Hepatocyte (in vitro differentiated cells): ENCODE measurements around the gene DSG1. TPM values are rescaled to one million over a fixed set of nuclear protein-coding genes. Genes with fewer than 3 reads are reported as not detected.
"Not testable (repeated sequence)": the region's sequence is repeated elsewhere in the genome, so short reads cannot be mapped to it uniquely, and the experiment has no call there.

Source experiments
- DNase-seq: peaks from one replicate; pipeline ENCODE4 v3.0.0-alpha.2; 2016; ENCODE audit warnings: low spot score
- H2AFZ ChIP-seq: fragments of 200-600 bp; sonication (generic); 2 replicates; pipeline ENCODE4 v1.6.0; 2016; ENCODE audit warnings: antibody characterized with exemption, mild to moderate bottlenecking
- H3K27ac ChIP-seq: fragments of 200-600 bp; sonication (generic); 2 replicates; pipeline ENCODE4 v1.5.1; 2016; ENCODE audit warnings: mild to moderate bottlenecking
- H3K27me3 ChIP-seq: fragments of 200-600 bp; sonication (generic); 2 replicates; pipeline ENCODE4 v1.6.1; 2016
- H3K36me3 ChIP-seq: fragments of 200-600 bp; sonication (generic); replicated peaks from 2 replicates; pipeline ENCODE4 v1.5.1; 2016; ENCODE audit warnings: low read depth; ENCODE audit not compliant: insufficient read depth
- H3K4me1 ChIP-seq: fragments of 200-600 bp; sonication (generic); 2 replicates; pipeline ENCODE4 v1.5.1; 2016; ENCODE audit warnings: mild to moderate bottlenecking, moderate library complexity; ENCODE audit not compliant: insufficient read depth
- H3K4me2 ChIP-seq: fragments of 200-600 bp; sonication (generic); 2 replicates; pipeline ENCODE4 v1.6.0; 2016
- H3K4me3 ChIP-seq: fragments of 200-600 bp; sonication (generic); 2 replicates; pipeline ENCODE4 v1.5.1; 2016; ENCODE audit warnings: mild to moderate bottlenecking
- H3K79me2 ChIP-seq: fragments of 200-600 bp; sonication (generic); 2 replicates; pipeline ENCODE4 v1.6.0; 2017; ENCODE audit warnings: mild to moderate bottlenecking
- H3K9me2 ChIP-seq: fragments of 200-600 bp; sonication (generic); replicated peaks from 2 replicates; pipeline ENCODE4 v1.6.0; 2017; ENCODE audit warnings: mild to moderate bottlenecking; ENCODE audit not compliant: insufficient read depth
- H3K9me3 ChIP-seq: fragments of 200-600 bp; sonication (generic); 2 replicates; pipeline ENCODE4 v1.5.1; 2016; ENCODE audit warnings: low read depth, mild to moderate bottlenecking
- H4K20me1 ChIP-seq: fragments of 200-600 bp; sonication (generic); 2 replicates; pipeline ENCODE4 v1.6.0; 2016; ENCODE audit warnings: mild to moderate bottlenecking; ENCODE audit not compliant: insufficient read depth, poor library complexity, severe bottlenecking
- EZH2 ChIP-seq: fragments of 200-600 bp; sonication (generic); IDR thresholded peaks from 2 replicates; pipeline ENCODE4 v1.6.1; 2016; ENCODE audit warnings: antibody characterized with exemption, mild to moderate bottlenecking, borderline replicate concordance
- EZH2phosphoT487 ChIP-seq: fragments of 200-600 bp; sonication (generic); IDR thresholded peaks from one replicate; pipeline ENCODE4 v1.6.1; 2018; ENCODE audit warnings: antibody characterized with exemption, mild to moderate bottlenecking, low read depth, moderate library complexity; ENCODE audit not compliant: unreplicated experiment, severe bottlenecking
- WGBS: methylation state at CpG from one replicate; pipeline ENCODE4 v1.1.6; 2016; ENCODE audit warnings: low lambda C conversion rate; ENCODE audit errors: missing lambda C conversion rate; 5-methylcytosine and 5-hydroxymethylcytosine counted together
- polyA plus RNA-seq: library from polyadenylated mRNA; unstranded; fragments of >200 nt; fragmentation: Nextera tagmentation; extraction: Ambion mirVana; gene quantifications from 2 replicates; pipeline ENCODE4 v1.2.1, GENCODE V29; 2016
- total RNA-seq: library from RNA; depleted of rRNA; stranded (reverse); fragments of >200 nt; gene quantifications from 2 replicates; pipeline ENCODE4 v1.2.3, GENCODE V29; 2014
- TF ChIP-seq, protein P1 (sequence below): fragments of 200-600 bp; sonication (generic); IDR thresholded peaks from 2 replicates; pipeline ENCODE4 v1.5.1; 2016; ENCODE audit warnings: antibody characterized with exemption, mild to moderate bottlenecking; ENCODE audit not compliant: poor library complexity

The DSG1 gene
- total and polyA plus RNA-seq, 2 experiments from 2014 or later = 0.65 to 0.70 TPM

DNA sequence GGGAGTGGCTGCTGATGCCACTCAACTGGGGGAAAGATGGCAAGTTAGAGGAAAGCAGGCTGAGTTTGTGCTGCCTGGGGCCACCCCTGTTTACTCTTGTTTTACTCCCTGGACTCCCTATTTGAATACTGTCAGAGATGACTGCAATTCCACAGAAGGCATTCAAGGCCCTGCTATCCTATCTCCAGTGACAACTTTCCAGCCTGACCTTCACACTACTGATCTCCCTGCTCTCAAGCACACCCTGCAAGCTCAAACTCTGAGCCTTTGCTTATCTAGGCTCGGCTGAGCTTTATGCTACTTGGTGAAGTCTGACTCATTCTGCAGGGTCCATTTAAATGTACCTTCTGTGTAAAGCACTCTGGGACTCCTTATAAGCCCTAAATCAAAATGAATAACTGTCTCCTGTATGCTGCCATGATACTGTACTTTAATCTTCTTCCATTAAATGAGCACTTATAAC lies 39.3 kb upstream of the DSG1 start:
- no peaks in the 10 kb centered on the region for H4K20me1 ChIP-seq
- WGBS = 27% methylated on average over 1 of the region's 1 CpG
- no peak overlapping the region for H2AFZ ChIP-seq
- H3K9me2 ChIP-seq = no peaks in the 10 kb centered on the region
- H3K4me1 ChIP-seq = peaks cover 18% of the 10 kb centered on the region
- H3K79me2 ChIP-seq = no peaks in the 10 kb centered on the region
- H3K4me2 ChIP-seq = peak overlapping the region; percentile 43
- no peaks in the 10 kb centered on the region for H3K27me3 ChIP-seq
- no peaks in the 10 kb centered on the region for H3K9me3 ChIP-seq
- DNase-seq = peak; percentile 81
- no peak overlapping the region for H3K4me3 ChIP-seq
- no peaks in the 10 kb centered on the region for H3K36me3 ChIP-seq
- TF ChIP-seq EZH2phosphoT487 (no peak), EZH2 (no peak)
- TF ChIP-seq, protein P1, sequence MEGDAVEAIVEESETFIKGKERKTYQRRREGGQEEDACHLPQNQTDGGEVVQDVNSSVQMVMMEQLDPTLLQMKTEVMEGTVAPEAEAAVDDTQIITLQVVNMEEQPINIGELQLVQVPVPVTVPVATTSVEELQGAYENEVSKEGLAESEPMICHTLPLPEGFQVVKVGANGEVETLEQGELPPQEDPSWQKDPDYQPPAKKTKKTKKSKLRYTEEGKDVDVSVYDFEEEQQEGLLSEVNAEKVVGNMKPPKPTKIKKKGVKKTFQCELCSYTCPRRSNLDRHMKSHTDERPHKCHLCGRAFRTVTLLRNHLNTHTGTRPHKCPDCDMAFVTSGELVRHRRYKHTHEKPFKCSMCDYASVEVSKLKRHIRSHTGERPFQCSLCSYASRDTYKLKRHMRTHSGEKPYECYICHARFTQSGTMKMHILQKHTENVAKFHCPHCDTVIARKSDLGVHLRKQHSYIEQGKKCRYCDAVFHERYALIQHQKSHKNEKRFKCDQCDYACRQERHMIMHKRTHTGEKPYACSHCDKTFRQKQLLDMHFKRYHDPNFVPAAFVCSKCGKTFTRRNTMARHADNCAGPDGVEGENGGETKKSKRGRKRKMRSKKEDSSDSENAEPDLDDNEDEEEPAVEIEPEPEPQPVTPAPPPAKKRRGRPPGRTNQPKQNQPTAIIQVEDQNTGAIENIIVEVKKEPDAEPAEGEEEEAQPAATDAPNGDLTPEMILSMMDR = no peak
- H3K27ac ChIP-seq = peak overlapping the region; percentile 72

DNA sequence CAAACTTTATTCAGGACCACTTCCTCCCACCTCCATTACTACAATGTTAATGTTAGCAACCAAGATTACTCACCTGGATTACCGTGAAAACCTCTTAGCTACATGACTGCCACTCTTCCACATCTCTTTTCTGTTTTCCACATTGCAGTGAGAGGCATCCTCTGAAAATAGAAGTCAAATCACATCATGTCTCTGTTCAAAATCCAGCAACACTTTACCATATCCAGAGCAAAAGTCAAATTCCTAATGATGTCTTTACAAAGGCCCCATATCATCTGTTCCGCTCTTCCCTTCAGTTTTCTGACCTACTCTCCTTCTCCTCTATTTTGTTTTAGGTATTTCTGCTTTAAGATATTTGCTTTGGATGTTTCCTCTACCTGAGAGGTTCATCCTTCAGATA lies 37.5 kb upstream of the DSG1 start:
- no peak overlapping the region for H2AFZ ChIP-seq
- no peak for DNase-seq
- H3K9me3 ChIP-seq = no peaks in the 10 kb centered on the region
- no peak overlapping the region for H3K4me2 ChIP-seq
- no peaks in the 10 kb centered on the region for H3K79me2 ChIP-seq
- 95% methylated on average over 2 of the region's 2 CpGs for WGBS
- H4K20me1 ChIP-seq = no peaks in the 10 kb centered on the region
- no peak overlapping the region for H3K4me3 ChIP-seq
- H3K27ac ChIP-seq = no peak overlapping the region
- H3K36me3 ChIP-seq = no peaks in the 10 kb centered on the region
- no peaks in the 10 kb centered on the region for H3K27me3 ChIP-seq
- TF ChIP-seq EZH2phosphoT487 (no peak), EZH2 (no peak)
- TF ChIP-seq, protein P1 = no peak
- peaks cover 18% of the 10 kb centered on the region for H3K4me1 ChIP-seq
- H3K9me2 ChIP-seq = no peaks in the 10 kb centered on the region

DNA sequence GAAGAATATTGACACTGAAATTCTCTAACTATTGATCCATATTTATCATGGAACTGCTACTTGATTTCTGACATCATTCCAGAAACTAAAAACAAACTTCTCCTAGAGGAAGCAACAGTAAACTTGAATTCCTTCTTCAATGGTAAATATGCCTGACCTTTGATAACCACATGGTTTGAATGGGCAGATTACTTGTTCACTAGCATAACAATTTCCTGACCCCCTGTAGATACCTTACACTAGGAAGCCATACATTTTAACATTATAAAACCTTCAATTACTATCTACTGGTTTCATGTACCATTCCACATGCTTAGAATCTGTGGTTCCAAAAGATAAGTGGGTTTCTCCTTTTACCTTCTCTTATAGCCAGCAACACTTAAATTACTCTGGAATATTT lies 36.5 kb upstream of the DSG1 start:
- no peak for DNase-seq
- Histone ChIP-seq H4K20me1 (no peaks in the 10 kb centered on the region), H3K9me2 (no peaks in the 10 kb centered on the region), H3K9me3 (no peaks in the 10 kb centered on the region), H3K27me3 (no peaks in the 10 kb centered on the region), H3K4me3 (no peak overlapping the region), H3K4me1 (peaks cover 10% of the 10 kb centered on the region), H3K79me2 (no peaks in the 10 kb centered on the region), H3K27ac (no peak overlapping the region), H3K36me3 (no peaks in the 10 kb centered on the region), H3K4me2 (no peak overlapping the region), H2AFZ (no peak overlapping the region)
- no peak for TF ChIP-seq EZH2phosphoT487
- no peak for TF ChIP-seq EZH2
- TF ChIP-seq, protein P1 = no peak

DNA sequence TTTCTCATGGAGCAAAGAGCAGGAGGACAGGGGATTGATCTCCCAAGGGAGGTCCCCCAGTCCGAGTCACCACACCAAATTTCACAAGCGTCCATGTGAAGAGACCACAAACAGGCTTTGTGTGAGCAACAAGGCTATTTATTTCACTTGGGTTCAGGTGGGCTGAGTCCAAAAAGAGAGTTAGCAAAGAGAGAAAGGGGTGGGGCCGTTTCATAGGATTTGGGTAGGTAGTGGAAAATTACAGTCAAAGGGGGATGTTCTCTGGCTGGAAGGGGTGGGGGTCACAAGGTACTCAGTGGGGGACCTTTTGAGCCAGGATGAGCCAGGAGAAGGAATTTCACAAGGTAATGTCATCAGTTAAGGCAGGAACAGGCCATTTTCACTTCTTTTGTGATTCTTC lies 28.5 kb upstream of the DSG1 start:
- H3K27me3 ChIP-seq, H3K4me2 ChIP-seq, H3K4me3 ChIP-seq, H3K79me2 ChIP-seq, H3K9me3 ChIP-seq, H3K27ac ChIP-seq, DNase-seq, H3K9me2 ChIP-seq, H3K36me3 ChIP-seq, H4K20me1 ChIP-seq, H2AFZ ChIP-seq, H3K4me1 ChIP-seq: not testable (repeated sequence)
- 83% methylated on average over 3 of the region's 3 CpGs for WGBS
